Common myeloid progenitor, CD34-positive (primary cell): ENCODE measurements around the gene APP.

ENCODE experiments used
- CTCF ChIA-PET: fragments of 350-600 bp; sonication (Branson Sonifier 250); formaldehyde crosslinking; loops from one replicate; lab custom pipeline; 2021; ENCODE audit warnings: antibody characterized with exemption; lab: Charles Lee
- POLR2A ChIA-PET: fragments of 350-600 bp; sonication (Branson Sonifier 250); formaldehyde crosslinking; loops from one replicate; lab custom pipeline; 2021; ENCODE audit warnings: antibody characterized with exemption; lab: Charles Lee
- DNase-seq, 3 donors: peaks; one replicate each; pipeline versions ENCODE4 v3.0.0 to v3.0.0-alpha.2; 2013
- H3K27ac ChIP-seq, 2 experiments: 1 replicate in 1 of 2; 2 replicates in 1 of 2; pipeline ENCODE4 v1.7.0; 2013; ENCODE audit warnings: inconsistent platforms in 2 of 2, low read length in 2 of 2, mild to moderate bottlenecking in 2 of 2, low read depth in 1 of 2, moderate library complexity in 1 of 2; ENCODE audit not compliant: severe bottlenecking in 2 of 2, insufficient read depth in 1 of 2, poor library complexity in 1 of 2
- H3K27me3 ChIP-seq, 5 experiments: replicated peaks in 2 of 5; 1 replicate in 3 of 5; 2 replicates in 2 of 5; pipeline versions ENCODE4 v1.6.1 to v1.7.0; 2013; ENCODE audit warnings: low read length in 4 of 5, mild to moderate bottlenecking in 2 of 5, moderate library complexity in 2 of 5, inconsistent platforms in 1 of 5; ENCODE audit not compliant: insufficient read depth in 5 of 5, control insufficient read depth in 4 of 5
- H3K36me3 ChIP-seq, 4 experiments: 1 replicate in 2 of 4; 2 replicates in 2 of 4; pipeline versions ENCODE4 v1.6.1 to v1.7.0; 2013; ENCODE audit warnings: low read length in 3 of 4, control low read depth in 1 of 4, mild to moderate bottlenecking in 1 of 4; ENCODE audit not compliant: control insufficient read depth in 4 of 4, insufficient read depth in 4 of 4
- H3K4me1 ChIP-seq, 4 experiments: 1 replicate in 3 of 4; 2 replicates in 1 of 4; pipeline versions ENCODE4 v1.6.1 to v1.7.1; 2013; ENCODE audit warnings: low read length in 3 of 4, mild to moderate bottlenecking in 3 of 4, control low read depth in 1 of 4, inconsistent platforms in 1 of 4, moderate library complexity in 1 of 4; ENCODE audit not compliant: control insufficient read depth in 4 of 4, insufficient read depth in 4 of 4; ENCODE audit errors: control extremely low read depth in 1 of 4
- H3K4me3 ChIP-seq, 7 experiments: 1 replicate in 4 of 7; 2 replicates in 3 of 7; pipeline versions ENCODE4 v1.5.1 to v1.7.0; 2013; ENCODE audit warnings: mild to moderate bottlenecking in 7 of 7, low read length in 6 of 7, moderate library complexity in 6 of 7, inconsistent platforms in 2 of 7, low read depth in 2 of 7, control low read depth in 1 of 7; ENCODE audit not compliant: insufficient read depth in 4 of 7, control insufficient read depth in 1 of 7; ENCODE audit errors: extremely low read depth in 1 of 7
- H3K9me3 ChIP-seq, 5 experiments: 1 replicate in 4 of 5; 2 replicates in 1 of 5; pipeline versions ENCODE4 v1.6.1 to v1.7.1; 2013; ENCODE audit warnings: low read length in 4 of 5, mild to moderate bottlenecking in 2 of 5, inconsistent platforms in 1 of 5, low read depth in 1 of 5, moderate library complexity in 1 of 5; ENCODE audit not compliant: control insufficient read depth in 4 of 5, insufficient read depth in 2 of 5; ENCODE audit errors: control extremely low read depth in 1 of 5
- WGBS: methylation state at CpG from one replicate; pipeline ENCODE4 v1.1.5; 2013; ENCODE audit not compliant: insufficient coverage; 5-methylcytosine and 5-hydroxymethylcytosine counted together

The APP gene

DNA sequence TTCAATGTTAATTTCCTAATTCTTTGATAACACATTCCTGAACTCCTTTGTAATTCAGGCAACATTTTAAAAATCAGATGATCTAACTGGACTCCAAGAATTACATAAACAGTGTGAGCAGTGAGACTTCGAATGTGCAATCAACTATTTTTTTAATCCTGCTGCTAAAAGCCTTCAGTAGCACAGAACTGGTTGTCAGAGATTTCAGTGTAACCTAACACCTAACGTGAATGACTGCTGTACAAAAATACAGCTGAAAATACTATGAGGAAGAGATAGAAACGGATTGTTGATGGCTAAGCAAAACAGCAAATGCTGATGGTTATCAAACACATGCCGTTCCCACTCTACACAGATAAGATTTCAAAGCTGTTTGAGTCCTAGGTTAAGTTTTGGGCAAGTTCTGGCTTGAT, 46.1 kb downstream of the APP start:
- ChIA-PET CTCF (interaction anchor here (1.0 kb wide), 1 partner anchor 237 kb away, joined by 3 read pairs; no protein-coding TSS in a partner anchor), POLR2A (no interaction called here)
- Histone ChIP-seq H3K27ac (no peak overlapping the region), H3K36me3 (peaks cover 0 to 19% (median 1%) of the 10 kb centered on the region in 4 experiments), H3K4me3 (no peak overlapping the region), H3K9me3 (no peaks in the 10 kb centered on the region), H3K27me3 (no peaks in the 10 kb centered on the region), H3K4me1 (no peaks in the 10 kb centered on the region)
- whole genome bisulfite sequencing, result 100% methylated on average over 1 of the region's 4 CpGs
- no peak for DNase-seq

DNA sequence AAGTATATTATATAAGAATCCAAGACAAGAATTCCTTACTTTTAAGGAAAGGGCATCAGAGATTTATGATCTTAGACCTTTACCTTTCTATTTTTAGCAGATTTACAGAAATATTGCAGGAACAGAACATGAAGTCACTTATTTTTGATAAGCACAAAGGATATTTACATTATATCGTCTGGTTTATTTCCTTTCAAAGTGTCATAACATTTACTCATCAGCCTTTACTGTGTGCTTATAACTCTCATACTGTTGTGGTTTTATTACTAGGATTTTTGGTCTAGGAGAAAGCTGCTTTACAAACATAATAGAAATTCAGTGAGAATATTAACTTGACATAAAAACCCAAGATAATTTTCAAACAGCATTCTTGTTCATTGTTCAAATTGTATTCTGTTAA, 47.6 kb downstream of the APP start:
- ChIA-PET POLR2A (interaction anchor here (0.7 kb wide), 1 partner anchor 10 kb away, joined by 3 read pairs; no protein-coding TSS in a partner anchor), CTCF (no interaction called here)
- no CpG with 5 or more reads among the region's 1 CpG for WGBS
- peaks cover 0 to 19% (median 1%) of the 10 kb centered on the region in 4 experiments for H3K36me3 ChIP-seq
- no peak for DNase-seq
- no peak overlapping the region for H3K4me3 ChIP-seq
- no peaks in the 10 kb centered on the region for H3K4me1 ChIP-seq
- no peaks in the 10 kb centered on the region for H3K27me3 ChIP-seq
- no peak overlapping the region for H3K27ac ChIP-seq
- no peaks in the 10 kb centered on the region for H3K9me3 ChIP-seq

DNA sequence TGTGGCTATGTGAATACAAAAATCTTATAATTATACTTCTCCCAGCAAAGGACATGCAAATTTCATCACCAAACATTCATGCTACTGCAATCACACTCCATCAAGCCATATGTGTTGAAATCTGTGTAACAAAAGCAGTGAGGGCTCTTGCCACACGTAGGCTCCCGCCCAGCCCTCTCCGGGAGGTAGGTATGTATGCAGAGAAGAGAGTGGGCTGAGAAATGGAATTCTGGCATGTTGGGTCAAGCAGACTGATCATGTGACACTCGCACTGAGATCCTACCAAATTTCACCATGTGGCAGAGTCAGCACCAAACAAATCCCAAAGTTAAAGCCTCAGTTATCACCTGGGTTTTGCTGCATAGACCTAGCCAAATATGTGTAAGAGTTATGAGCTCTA, 49.7 kb downstream of the APP start:
- no peak overlapping the region for H3K4me3 ChIP-seq
- H3K36me3 ChIP-seq, result peaks cover 0 to 14% (median 1%) of the 10 kb centered on the region in 4 experiments
- H3K27ac ChIP-seq, result no peak overlapping the region
- no peak for DNase-seq
- H3K4me1 ChIP-seq, result no peaks in the 10 kb centered on the region
- no peaks in the 10 kb centered on the region for H3K27me3 ChIP-seq
- H3K9me3 ChIP-seq, result no peaks in the 10 kb centered on the region
- 100% methylated on average over 1 of the region's 4 CpGs for WGBS
- CTCF ChIA-PET, result no interaction called here
- POLR2A ChIA-PET, result no interaction called here

DNA sequence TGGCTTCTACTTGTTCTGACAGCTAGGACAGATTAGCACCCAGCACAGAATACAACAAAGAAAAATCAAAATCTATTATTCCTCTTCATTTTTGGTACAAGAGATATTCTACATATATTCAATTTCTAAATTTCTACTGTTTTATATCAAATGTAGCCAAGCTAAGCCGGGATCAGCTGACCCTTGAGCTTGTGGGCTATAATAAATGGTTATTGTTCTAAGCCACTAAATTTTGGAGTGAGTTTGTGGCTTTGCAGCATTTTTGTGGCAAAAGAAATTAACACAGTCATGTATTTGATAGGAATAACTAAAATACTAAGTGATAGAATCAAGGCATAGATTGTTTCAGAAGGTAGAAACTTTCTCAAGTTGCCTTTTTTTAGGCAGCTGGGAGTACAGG, 50.7 kb downstream of the APP start:
- Histone ChIP-seq H3K27me3 (no peaks in the 10 kb centered on the region), H3K4me1 (peaks cover 0 to 3% (median 0%) of the 10 kb centered on the region in 4 experiments), H3K4me3 (no peak overlapping the region), H3K36me3 (peaks cover 0 to 9% (median 0%) of the 10 kb centered on the region in 4 experiments), H3K27ac (no peak overlapping the region), H3K9me3 (no peaks in the 10 kb centered on the region)
- CTCF ChIA-PET, result no interaction called here
- POLR2A ChIA-PET, result no interaction called here
- no peak for DNase-seq
- no CpG with 5 or more reads among the region's 1 CpG for WGBS

DNA sequence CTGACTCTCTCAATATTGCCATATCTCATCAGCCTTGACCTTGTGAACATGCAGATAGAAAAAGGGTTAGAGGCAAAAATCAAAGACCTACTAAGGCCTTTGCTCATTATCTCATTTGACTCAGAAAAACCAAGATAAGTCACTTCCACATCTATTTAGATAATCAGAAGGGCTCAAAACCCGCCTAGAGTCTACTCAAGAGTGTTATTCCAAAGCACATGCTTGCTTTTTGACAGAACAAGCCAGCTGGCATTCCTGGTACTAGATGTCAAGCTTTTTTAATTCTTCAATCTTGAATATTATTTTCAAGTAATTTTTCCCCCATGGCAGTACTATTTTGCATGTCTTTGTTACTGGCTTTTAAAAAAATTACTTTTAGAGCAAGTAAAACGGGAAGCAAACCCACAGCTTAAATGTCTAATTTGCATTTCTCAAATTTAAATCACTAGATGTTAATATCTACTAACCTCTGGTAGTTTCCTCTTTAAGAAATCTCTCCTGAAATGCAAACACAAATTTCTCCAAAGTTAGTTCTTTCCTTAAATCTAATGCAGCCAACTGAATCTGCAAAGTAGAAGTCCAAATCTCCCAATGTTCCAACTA, 51.5 kb downstream of the APP start:
- Histone ChIP-seq H3K9me3 (no peaks in the 10 kb centered on the region), H3K4me1 (peaks cover 0 to 3% (median 0%) of the 10 kb centered on the region in 4 experiments), H3K4me3 (no peak overlapping the region), H3K36me3 (peaks cover 0 to 11% (median 0%) of the 10 kb centered on the region in 4 experiments), H3K27ac (no peak overlapping the region), H3K27me3 (no peaks in the 10 kb centered on the region)
- CTCF ChIA-PET, result no interaction called here
- no peak for DNase-seq
- WGBS, result 33% methylated on average over 1 of the region's 2 CpGs
- POLR2A ChIA-PET, result no interaction called here

DNA sequence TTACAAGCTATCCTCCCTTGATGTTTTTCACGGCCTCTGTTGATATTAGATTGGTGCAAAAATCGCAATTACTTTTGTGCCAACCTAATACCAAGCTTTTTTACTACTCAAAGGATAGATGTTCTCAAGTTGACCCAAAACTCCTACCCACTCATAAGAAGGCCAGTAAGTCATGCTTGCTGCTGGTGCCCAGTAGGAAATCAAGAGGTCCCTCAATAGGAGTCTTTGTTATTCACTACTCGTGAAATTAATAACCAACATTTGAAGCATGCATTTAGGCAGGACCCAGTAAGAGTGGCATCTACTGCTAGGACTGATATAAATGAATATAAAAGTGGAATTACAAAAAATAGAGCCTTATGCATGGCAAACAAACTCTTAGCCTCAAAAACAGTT, 52.6 kb downstream of the APP start:
- CTCF ChIA-PET, result no interaction called here

DNA sequence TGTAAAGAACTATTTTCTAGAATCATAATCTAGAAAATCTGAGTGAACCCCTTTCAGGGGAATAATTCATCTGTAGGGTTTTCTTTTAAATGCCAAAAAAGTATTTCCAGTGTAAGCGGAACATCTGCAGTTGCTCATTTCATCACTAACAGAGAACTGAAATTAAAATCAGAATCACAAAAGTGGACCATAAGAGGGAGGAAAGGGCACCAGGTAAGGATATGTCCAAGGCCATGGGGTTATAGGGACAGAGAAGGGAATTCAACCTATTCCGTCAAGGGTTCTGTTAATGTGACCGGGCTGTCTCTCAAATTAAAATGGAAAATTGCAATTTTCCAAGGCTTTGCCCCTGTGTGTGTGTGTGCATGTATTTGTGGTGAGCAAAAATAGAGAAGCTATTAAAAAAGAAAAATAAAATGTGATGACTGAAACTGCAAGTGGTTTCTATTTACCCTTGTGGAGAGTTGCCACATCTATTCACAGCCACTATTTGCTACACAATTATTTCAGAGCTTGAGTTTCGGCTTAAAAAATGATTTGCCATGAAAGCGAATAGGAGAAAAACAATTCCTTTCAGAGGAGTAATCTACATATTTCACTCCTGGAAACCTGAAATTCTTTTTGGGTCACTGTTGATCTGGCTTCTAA, 53.1 kb downstream of the APP start:
- Histone ChIP-seq H3K4me3 (no peak overlapping the region), H3K9me3 (no peaks in the 10 kb centered on the region), H3K36me3 (peaks cover 0 to 13% (median under 1%) of the 10 kb centered on the region in 4 experiments), H3K27me3 (no peaks in the 10 kb centered on the region), H3K27ac (no peak overlapping the region), H3K4me1 (peaks cover 0 to 3% (median 0%) of the 10 kb centered on the region in 4 experiments)
- WGBS, result 100% methylated on average over 3 of the region's 5 CpGs
- CTCF ChIA-PET, result no interaction called here
- POLR2A ChIA-PET, result no interaction called here
- DNase-seq, result no peak

More for the DNA sequence above, 52.6 kb downstream of the APP start:
- no peaks in the 10 kb centered on the region for H3K9me3 ChIP-seq
- WGBS, result 100% methylated on average over 1 of the region's 3 CpGs
- H3K27me3 ChIP-seq, result no peaks in the 10 kb centered on the region
- peaks cover 0 to 13% (median 0%) of the 10 kb centered on the region in 4 experiments for H3K36me3 ChIP-seq
- no peak overlapping the region for H3K27ac ChIP-seq
- no peak overlapping the region for H3K4me3 ChIP-seq
- no peak for DNase-seq
- peaks cover 0 to 3% (median 0%) of the 10 kb centered on the region in 4 experiments for H3K4me1 ChIP-seq
- POLR2A ChIA-PET, result no interaction called here
